MCF 10A (cell line): Measurements from ENCODE around the gene ATPAF1. TPM values are rescaled to one million over a fixed set of nuclear protein-coding genes. Genes with fewer than 3 reads are reported as not detected.

Source experiments
- BruUV-seq: library from RNA; stranded (reverse); fragments of 400-500 nt; replicated peaks from 2 replicates; lab custom pipeline; 2021; lab: Mats Ljungman, UMichigan
- CTCF ChIA-PET: fragments of 300-600 bp; sonication (Branson Sonifier 250); formaldehyde crosslinking; extraction: SDS; loops from one replicate; lab custom pipeline; 2021; ENCODE audit warnings: antibody characterized with exemption, inconsistent platforms; lab: Yijun Ruan, JAX
- POLR2A ChIA-PET: fragments of 300-600, 350-650 bp; sonication (Branson Sonifier 250); formaldehyde crosslinking; extraction: SDS; loops from one replicate; lab custom pipeline; 2020; ENCODE audit warnings: antibody characterized with exemption, inconsistent platforms; lab: Yijun Ruan, JAX
- DNase-seq: peaks from one replicate; pipeline ENCODE4 v3.0.0-alpha.2; 2018; ENCODE audit not compliant: unreplicated experiment
- H3K27ac Mint-ChIP-seq: one replicate; pipeline ENCODE4 v1.8.0; 2022; ENCODE audit warnings: mild to moderate bottlenecking, low read depth, mixed read lengths; ENCODE audit not compliant: unreplicated experiment
- H3K27me3 Mint-ChIP-seq: one replicate; pipeline ENCODE4 v1.8.0; 2022; ENCODE audit warnings: mixed read lengths; ENCODE audit not compliant: insufficient read depth, unreplicated experiment
- H3K36me3 Mint-ChIP-seq: one replicate; pipeline ENCODE4 v1.8.0; 2022; ENCODE audit warnings: mild to moderate bottlenecking, moderate library complexity, mixed read lengths; ENCODE audit not compliant: insufficient read depth, unreplicated experiment
- H3K4me1 Mint-ChIP-seq: one replicate; pipeline ENCODE4 v1.8.0; 2022; ENCODE audit warnings: mixed read lengths; ENCODE audit not compliant: insufficient read depth, unreplicated experiment
- H3K4me3 Mint-ChIP-seq: one replicate; pipeline ENCODE4 v1.8.0; 2022; ENCODE audit warnings: mild to moderate bottlenecking, moderate library complexity, mixed read lengths; ENCODE audit not compliant: unreplicated experiment
- H3K9me3 Mint-ChIP-seq: one replicate; pipeline ENCODE4 v1.8.0; 2022; ENCODE audit warnings: mixed read lengths; ENCODE audit not compliant: unreplicated experiment
- CTCF ChIP-seq: fragments of 200-600 bp; IDR thresholded peaks from one replicate; pipeline ENCODE4 v1.8.0; 2022; ENCODE audit warnings: antibody characterized with exemption, mild to moderate bottlenecking; ENCODE audit not compliant: unreplicated experiment
- intact Hi-C: fragments of 100-400 bp; cut with micrococcal nuclease; formaldehyde crosslinking; loops from 2 replicates; pipeline ENCODE4 v1.14.1; 2022
- total RNA-seq: library from RNA; stranded (reverse); gene quantifications from 2 replicates; pipeline ENCODE4 v1.2.3, GENCODE V29; 2022

The ATPAF1 gene
- total RNA-seq, 1 experiment from 2014 or later: 43.2 TPM

- Mint-ChIP-seq H3K36me3 (peaks cover 46% of the 10 kb centered on the region), H3K4me1 (no peaks in the 10 kb centered on the region), H3K9me3 (no peaks in the 10 kb centered on the region), H3K27me3 (no peaks in the 10 kb centered on the region), H3K4me3 (no peak overlapping the region), H3K27ac (no peak overlapping the region)
- ChIA-PET POLR2A (interaction anchor here (1.5 to 3.7 kb wide), 2 partner anchors 10 to 17 kb away, joined by 4 to 8 read pairs; partner anchors contain the start of gene ATPAF1), CTCF (interaction anchor here (1.2 kb wide), 1 partner anchor 9 kb away, joined by 3 read pairs; no protein-coding TSS in a partner anchor)
- no peak for TF ChIP-seq CTCF
- DNase-seq: no peak
- no TSS peak for BruUV-seq
- intact Hi-C loops: no loop called here
These were observed 17.7 kb downstream of the ATPAF1 start for GRCh38 chr1:46650491-46650890.

GRCh38 chr1:46649764-46650163, 18.4 kb downstream of the ATPAF1 start:
- H3K27me3 Mint-ChIP-seq: no peaks in the 10 kb centered on the region
- ChIA-PET POLR2A (interaction anchor here (1.5 to 3.7 kb wide), 2 partner anchors 9 to 18 kb away, joined by 4 to 8 read pairs; partner anchors contain the start of gene ATPAF1), CTCF (interaction anchor here (0.5 to 1.0 kb wide), 2 partner anchors 9 to 1129 kb away, joined by 3 read pairs; no protein-coding TSS in a partner anchor)
- no peak for DNase-seq
- TF ChIP-seq CTCF: no peak
- H3K9me3 Mint-ChIP-seq: no peaks in the 10 kb centered on the region
- no peak overlapping the region for H3K27ac Mint-ChIP-seq
- H3K36me3 Mint-ChIP-seq: peaks cover 46% of the 10 kb centered on the region
- H3K4me3 Mint-ChIP-seq: no peak overlapping the region
- no TSS peak for BruUV-seq
- intact Hi-C loops: no loop called here
- H3K4me1 Mint-ChIP-seq: no peaks in the 10 kb centered on the region

GRCh38 chr1:46647611-46648010, 20.6 kb downstream of the ATPAF1 start:
- TF ChIP-seq CTCF: no peak
- ChIA-PET POLR2A (interaction anchor here (0.9 to 3.7 kb wide), 2 partner anchors 20 to 41 kb away, joined by 5 to 8 read pairs; partner anchors contain the start of gene ATPAF1), CTCF (no interaction called here)
- Mint-ChIP-seq H3K27ac (no peak overlapping the region), H3K4me3 (no peak overlapping the region), H3K4me1 (peaks cover 6% of the 10 kb centered on the region), H3K9me3 (no peaks in the 10 kb centered on the region), H3K36me3 (peaks cover 42% of the 10 kb centered on the region), H3K27me3 (no peaks in the 10 kb centered on the region)
- no TSS peak for BruUV-seq
- no peak for DNase-seq
- intact Hi-C loops: no loop called here

- Mint-ChIP-seq H3K36me3 (peaks cover 40% of the 10 kb centered on the region), H3K27me3 (no peaks in the 10 kb centered on the region), H3K4me1 (peaks cover 6% of the 10 kb centered on the region), H3K9me3 (no peaks in the 10 kb centered on the region), H3K4me3 (no peak overlapping the region), H3K27ac (no peak overlapping the region)
- DNase-seq: no peak
- ChIA-PET POLR2A (interaction anchor here (1.3 to 3.7 kb wide), 2 partner anchors 21 to 78 kb away, joined by 3 to 8 read pairs; partner anchors contain the start of gene ATPAF1), CTCF (no interaction called here)
- intact Hi-C loops: no loop called here
- no peak for TF ChIP-seq CTCF
- BruUV-seq: no TSS peak
These were observed 21.3 kb downstream of the ATPAF1 start for GRCh38 chr1:46646844-46647243.
